KOPT-K1 (cell line): ENCODE results near the gene MFAP3.
A peak's percentile ranks its signal among the peaks of the same experiment; 100 is the strongest.
"Not testable (repeated sequence)": the region's sequence is repeated elsewhere in the genome, so short reads cannot be mapped to it uniquely, and the experiment has no call there.

ENCODE experiments used
- H3K27ac ChIP-seq: fragments of 200-600 bp; sonication (generic); 2 replicates; pipeline ENCODE4 v1.5.1; 2016; ENCODE audit warnings: antibody characterized with exemption, mild to moderate bottlenecking, low read depth, low read length; ENCODE audit not compliant: poor library complexity, severe bottlenecking
- H3K36me3 ChIP-seq: fragments of 200-600 bp; sonication (generic); 2 replicates; pipeline ENCODE4 v1.5.1; 2017; ENCODE audit warnings: antibody characterized with exemption, mild to moderate bottlenecking, low read length, moderate library complexity; ENCODE audit not compliant: insufficient read depth
- H3K9me3 ChIP-seq: fragments of 200-600 bp; sonication (generic); 2 replicates; pipeline ENCODE4 v1.5.1; 2017; ENCODE audit warnings: antibody characterized with exemption, low read length, mild to moderate bottlenecking; ENCODE audit not compliant: insufficient read depth, poor library complexity, severe bottlenecking

Gene MFAP3

DNA sequence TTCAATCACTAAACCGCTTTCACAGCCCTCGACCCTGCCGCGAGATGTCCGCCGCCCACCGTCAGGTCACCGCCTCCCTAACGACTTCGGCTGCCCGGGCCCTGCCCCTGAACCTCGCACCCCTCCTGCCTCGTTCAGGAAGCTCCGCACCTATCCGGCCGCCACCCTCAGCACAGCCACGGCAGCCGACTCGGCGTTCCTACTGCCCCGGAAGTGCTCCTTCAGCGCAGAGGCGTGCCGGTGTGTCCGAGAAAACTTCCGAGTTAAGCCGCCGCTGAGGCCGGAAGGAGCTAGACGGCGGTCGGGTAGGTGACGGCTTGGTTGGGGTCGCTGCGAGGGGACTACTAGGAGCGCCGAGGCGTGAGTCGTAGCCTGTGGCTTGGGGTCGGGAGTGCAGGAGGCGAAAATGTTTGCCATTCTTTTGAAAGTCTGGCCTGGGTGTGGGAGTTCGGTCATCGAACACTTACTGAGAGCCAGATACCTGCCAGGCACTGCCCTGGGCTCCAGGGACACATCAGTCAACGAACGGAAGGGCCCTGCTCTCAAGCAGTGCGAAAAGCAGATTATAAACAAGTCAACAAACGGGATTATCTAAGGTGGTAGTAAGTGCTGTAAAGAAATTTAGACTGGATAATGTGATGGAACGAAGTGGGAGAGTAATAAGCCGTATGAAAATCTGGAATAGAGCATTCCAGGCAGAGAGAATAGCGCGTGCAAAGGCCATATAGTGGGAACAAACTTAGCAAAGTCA is at the start of gene MFAP3, which contains the start of gene FAM114A2:
TSS of gene MFAP3 (plus strand) at position 261 of the 751 bp plus-strand sequence. CDS start 10,756 bp downstream, outside the sequence.
TSS of gene FAM114A2 (minus strand) at position 204 of the 751 bp plus-strand sequence. CDS start 3,957 bp downstream, outside the sequence.
- H3K9me3 ChIP-seq = no peaks in the 10 kb centered on the region
- peak within 1 kb of the TSS; percentile 72 for H3K27ac ChIP-seq
- no peaks in the 10 kb centered on the region; the same call in 1 of the 2 replicates for H3K36me3 ChIP-seq

DNA sequence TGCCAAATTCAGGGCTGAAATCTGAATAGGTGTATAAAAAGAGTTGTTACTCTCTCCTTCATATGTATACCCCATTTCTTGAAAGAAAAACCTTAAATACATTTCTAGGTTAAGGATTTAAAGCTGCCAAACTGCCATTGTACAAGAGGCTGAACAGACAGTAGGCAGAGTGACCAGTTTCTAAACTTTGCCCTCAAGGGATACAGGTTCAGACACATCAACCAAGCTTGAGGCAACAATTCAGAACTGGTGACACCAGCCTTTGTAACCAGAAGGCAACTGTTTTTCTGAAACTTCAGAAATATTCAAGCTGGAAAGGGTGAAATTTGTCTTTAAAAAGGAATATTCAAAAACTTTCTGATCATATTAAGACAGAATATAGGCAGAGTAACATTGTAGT is 47.6 kb upstream of the MFAP3 start:
- no peaks in the 10 kb centered on the region for H3K9me3 ChIP-seq
- no peaks in the 10 kb centered on the region for H3K36me3 ChIP-seq
- no peak overlapping the region for H3K27ac ChIP-seq

DNA sequence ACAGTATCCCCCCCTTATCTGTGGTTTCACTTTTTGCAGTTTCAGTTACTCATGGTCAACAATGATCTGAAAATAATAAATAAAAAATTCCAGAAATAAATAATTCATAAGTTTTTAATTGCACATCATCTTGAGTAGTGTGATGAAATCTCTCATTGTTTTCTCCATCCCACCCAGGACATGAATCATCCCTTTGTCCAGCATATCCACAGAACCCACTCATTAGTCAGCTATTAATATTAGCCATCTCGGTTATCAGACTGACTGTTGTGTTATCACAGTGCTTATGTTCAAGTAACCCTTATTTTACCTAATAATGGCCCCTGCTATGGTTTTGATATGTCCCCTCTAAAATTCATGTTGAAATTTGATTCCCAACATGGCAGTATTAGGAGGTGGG is 40.8 kb upstream of the MFAP3 start:
- peaks cover 10% of the 10 kb centered on the region; the same call in 1 of the 2 replicates for H3K36me3 ChIP-seq

DNA sequence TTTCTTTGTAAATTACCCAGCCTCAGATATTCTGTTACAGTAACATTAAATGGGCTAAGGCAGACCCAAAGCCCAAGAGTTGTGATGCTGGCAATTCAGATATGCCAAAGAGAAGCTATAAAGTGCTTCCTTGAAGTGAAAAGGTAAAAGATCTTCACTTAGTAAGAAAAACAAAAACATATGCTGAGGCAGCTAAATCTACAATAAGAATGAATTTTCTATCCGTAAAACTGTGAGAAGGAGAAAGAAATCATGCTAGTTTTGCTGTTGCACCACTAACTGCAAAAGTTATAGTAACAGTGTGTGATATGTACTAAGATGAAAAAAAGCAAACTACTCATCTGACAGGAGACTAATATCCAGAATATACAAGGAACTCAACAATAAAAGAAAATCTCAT is 40.0 kb upstream of the MFAP3 start:
- Histone ChIP-seq H3K36me3 (peaks cover 10% of the 10 kb centered on the region; the same call in 1 of the 2 replicates), H3K9me3 (no peaks in the 10 kb centered on the region), H3K27ac (no peak overlapping the region)

More for the DNA sequence above, 40.8 kb upstream of the MFAP3 start:
- Histone ChIP-seq H3K27ac (no peak overlapping the region), H3K9me3 (no peaks in the 10 kb centered on the region)

DNA sequence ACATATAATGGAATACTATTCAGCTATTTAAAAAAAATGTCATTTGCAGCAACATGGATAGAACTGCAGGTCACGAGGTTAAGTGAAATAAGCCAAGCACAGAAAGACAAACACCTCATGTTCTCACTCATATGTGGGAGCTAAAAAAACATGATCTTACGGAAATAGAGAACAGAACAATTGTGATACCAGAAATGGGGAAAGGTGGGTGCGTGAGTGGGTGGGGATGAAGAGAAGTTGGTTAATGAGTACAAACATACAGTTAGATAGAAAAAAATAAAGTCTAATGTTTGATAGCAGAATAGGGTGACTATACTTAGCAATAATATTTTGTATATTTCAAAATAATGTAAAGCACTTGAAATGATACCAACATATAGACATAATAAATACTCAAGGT is 38.8 kb upstream of the MFAP3 start:
- no peaks in the 10 kb centered on the region for H3K9me3 ChIP-seq
- H3K36me3 ChIP-seq = peaks cover 10% of the 10 kb centered on the region; the same call in 1 of the 2 replicates

DNA sequence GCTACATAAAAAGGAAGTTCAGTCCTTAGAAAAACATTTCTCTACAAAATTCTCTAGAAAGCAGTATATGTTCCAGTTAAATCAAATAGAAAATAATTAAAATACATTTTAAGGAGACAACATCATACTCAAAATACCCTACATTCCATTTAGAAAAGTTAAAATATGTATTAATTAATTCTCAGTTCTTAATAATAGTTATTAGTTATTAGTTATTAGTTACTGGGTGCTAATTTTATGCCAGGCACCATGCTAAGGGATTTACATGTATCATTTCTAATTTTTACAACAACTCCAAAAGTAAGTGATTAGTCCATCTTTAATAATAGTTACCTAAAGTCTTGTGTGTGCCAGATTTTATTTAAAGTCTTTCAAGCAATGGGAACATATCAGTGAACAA is 38.1 kb upstream of the MFAP3 start:
- H3K9me3 ChIP-seq = no peaks in the 10 kb centered on the region
- H3K27ac ChIP-seq = no peak overlapping the region
- H3K36me3 ChIP-seq = peaks cover 10% of the 10 kb centered on the region; the same call in 1 of the 2 replicates

More for the DNA sequence above, 38.8 kb upstream of the MFAP3 start:
- H3K27ac ChIP-seq = no peak overlapping the region

DNA sequence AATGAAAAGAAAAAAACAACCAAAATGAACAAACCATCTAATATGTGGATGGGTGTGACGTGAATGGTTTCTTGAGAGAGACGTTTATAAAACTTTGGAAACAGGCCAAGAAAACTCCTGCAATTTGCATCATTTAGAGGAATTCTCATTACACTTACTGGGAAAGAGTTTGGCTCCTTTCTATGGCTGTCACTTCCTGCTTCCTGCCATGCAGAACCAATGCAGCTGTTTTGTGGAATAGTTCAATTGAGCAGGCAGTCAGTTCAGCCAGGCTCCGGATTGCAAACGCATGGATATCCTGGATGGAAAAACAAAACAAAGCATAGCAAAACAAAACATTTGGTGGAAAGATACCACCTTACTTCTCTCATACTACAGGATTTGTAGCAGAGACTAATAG is 36.7 kb upstream of the MFAP3 start:
- no peaks in the 10 kb centered on the region for H3K9me3 ChIP-seq
- no peak overlapping the region for H3K27ac ChIP-seq
- H3K36me3 ChIP-seq = peaks cover 10% of the 10 kb centered on the region; the same call in 1 of the 2 replicates

DNA sequence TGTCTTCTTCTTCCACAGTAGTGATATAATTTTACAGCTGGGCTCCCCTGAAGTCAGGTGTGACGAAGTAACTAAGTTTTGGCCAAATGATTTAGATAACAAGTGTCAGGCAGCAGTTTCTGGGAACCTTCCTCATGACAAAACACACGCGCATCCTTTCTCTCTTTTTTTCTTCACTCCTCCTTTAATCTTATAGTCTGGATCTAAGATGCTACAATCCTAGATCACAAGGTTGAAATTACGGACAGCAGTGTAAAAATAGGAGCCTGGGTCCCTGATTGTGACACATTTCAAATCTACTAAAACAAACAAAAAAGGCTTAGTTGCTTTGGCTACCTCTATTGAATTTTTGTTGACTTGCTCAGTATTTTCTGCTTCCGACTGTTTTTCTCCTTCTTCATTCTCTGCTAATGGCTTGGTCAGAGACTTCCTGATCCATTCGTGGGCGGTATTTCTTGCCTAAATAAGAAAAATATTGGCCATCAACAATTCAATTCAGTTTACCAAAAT is 36.2 kb upstream of the MFAP3 start:
- no peak overlapping the region for H3K27ac ChIP-seq
- H3K36me3 ChIP-seq = peaks cover 10% of the 10 kb centered on the region; the same call in 1 of the 2 replicates
- H3K9me3 ChIP-seq = no peaks in the 10 kb centered on the region

DNA sequence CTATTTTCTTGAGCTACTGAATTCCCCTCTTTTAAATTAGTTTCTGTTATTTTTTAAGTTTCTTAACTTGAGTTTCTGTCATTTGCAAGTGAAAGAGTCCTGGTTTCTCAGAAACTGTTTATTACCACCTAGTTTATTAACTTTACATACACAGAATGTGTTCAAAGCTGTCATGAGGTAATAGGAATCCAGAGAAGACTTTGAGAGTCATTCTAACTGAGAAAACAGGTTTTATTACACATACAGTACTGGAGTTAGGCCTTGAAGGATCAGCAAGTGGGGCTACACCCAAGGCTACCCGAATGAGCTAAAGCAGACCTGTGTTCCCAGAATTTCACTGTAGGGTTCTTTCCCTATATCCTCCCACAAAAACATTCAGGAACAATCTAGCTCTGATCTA is 33.1 kb upstream of the MFAP3 start:
- Histone ChIP-seq H3K9me3 (no peaks in the 10 kb centered on the region), H3K36me3 (peaks cover 10% of the 10 kb centered on the region; the same call in 1 of the 2 replicates), H3K27ac (no peak overlapping the region)

DNA sequence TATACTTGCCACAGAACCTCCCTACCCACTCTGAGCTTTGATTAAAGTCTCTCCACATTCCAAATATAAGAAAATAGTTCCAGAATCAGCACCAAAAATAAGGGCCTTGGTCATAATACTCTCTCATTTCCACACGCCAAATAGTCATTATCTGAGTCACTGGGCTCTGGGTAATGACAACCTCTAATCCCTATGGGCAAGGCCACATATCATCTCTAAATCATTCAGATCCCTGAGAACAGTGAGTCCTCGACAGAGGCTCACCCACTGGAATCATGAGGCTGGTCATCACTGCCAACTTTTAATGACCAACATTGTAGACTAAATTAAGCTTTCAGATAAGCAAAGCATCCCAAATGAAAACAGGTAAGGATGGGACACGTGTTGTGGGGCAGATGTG is 28.1 kb upstream of the MFAP3 start:
- H3K27ac ChIP-seq = no peak overlapping the region
- H3K9me3 ChIP-seq = no peaks in the 10 kb centered on the region
- H3K36me3 ChIP-seq = no peaks in the 10 kb centered on the region; the same call in 1 of the 2 replicates

DNA sequence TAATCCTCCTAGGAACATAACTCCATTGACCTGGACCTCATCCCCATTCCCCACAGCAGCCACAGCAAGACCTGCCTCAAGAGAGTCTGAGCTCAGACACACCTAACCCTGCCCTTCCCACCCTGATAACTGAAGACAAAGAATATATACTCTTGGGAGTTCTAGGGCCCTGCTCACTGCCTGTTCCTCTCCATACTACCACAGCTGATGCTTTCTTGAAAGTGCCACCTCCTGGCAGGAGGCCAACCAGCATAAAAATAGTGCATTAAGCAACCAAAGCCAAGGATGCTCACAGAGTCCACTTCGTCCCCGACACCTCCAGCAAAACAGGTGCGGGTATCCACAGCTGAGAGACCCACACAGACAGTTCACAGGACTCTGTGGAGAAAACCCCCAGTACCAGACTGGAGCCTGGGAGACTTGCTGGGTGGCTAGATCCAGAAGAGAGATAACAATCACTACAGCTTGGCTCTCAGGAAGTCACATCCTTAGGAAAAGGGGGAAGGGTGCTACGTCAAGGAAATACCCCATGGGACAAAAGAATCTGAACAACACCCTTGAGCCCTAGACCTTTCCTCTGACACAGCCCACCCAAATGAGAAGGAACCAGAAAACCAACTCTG is 23.6 kb upstream of the MFAP3 start:
- no peaks in the 10 kb centered on the region for H3K9me3 ChIP-seq
- H3K27ac ChIP-seq = no peak overlapping the region
- no peaks in the 10 kb centered on the region; the same call in 1 of the 2 replicates for H3K36me3 ChIP-seq

DNA sequence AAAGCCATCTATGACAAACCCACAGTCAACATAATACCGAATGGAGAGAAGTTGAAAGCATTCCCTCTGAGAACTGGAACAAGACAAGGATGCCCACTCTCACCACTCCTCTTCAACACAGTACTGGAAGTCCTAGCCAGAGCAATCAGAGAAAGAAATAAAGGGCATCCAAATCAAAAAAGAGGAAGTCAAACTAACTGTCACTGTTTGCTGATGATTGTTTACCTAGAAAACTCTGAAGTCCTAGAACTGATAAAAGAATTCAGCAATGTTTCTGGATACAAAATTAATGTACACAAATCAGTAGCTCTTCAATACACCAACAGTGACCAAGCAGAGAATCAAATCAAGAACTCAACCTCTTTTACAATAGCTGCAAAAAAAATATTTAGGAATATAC is 19.8 kb upstream of the MFAP3 start:
- not testable (repeated sequence) for H3K36me3 ChIP-seq, H3K9me3 ChIP-seq, H3K27ac ChIP-seq

DNA sequence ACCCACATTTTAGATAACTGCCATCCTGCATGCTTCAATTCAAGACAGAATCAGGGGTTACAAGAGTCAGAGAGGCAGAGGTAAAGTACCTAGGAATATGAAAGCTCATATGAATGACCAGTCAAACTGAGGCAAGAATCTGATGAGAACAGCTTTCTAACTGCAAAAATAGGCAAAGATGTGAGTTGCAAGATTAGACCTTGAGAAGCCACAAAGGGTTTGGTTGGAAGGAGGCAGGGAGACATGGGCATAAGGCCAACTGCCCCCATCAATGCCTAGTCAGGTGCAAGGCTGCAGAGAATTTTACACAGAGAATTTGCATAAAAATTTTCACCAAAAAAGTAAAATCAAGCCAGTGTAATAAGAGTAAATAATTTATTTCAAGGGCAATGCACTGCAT is 12.8 kb upstream of the MFAP3 start:
- Histone ChIP-seq H3K36me3 (peaks cover 31% of the 10 kb centered on the region; the same call in 1 of the 2 replicates), H3K9me3 (no peaks in the 10 kb centered on the region), H3K27ac (no peak overlapping the region)

DNA sequence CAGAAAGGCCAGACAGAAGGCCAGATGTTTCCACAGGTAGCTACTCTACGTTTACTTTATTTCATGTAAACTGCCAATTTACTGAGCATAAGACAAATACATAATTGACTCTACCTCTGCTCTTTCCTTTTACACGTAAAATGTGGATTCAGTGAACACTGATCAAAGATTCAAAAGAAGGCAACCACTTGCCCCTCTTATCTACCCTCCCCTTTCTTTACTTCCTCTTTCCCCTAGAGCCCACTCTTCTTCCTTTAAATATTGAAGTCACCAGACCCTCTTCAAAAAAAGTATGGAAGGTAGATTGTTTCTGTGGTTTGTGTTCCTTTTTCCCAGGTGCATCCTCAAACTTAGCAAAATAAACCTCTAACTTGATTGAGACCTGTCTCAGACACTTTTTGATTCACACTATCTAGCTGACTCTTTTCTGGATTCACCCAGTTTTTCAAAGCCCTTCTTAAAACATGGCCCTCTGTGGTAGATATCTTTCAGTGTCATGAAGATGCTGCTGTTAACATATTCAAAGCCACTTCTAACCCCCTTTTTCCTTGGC is 6.8 kb upstream of the MFAP3 start:
- Histone ChIP-seq H3K27ac (no peak overlapping the region), H3K9me3 (no peaks in the 10 kb centered on the region), H3K36me3 (peaks cover 15% of the 10 kb centered on the region; the same call in 1 of the 2 replicates)

DNA sequence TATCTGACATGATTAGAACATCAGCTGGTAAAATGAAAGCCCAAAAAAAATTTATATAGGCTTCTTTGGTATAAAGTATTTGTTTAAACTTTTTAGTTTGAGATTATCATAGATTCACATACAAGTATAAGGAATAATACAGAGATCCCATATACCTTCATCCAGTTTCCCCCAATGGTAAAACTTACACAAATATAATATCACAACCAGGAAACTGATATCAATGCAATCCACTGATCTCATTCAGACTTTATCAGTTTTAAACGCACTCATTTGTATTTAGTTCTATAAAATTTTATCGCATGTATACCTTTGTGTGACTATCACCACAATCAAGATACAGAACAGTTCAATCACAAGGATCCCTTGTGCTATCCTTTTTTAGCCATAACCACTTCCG is 3.8 kb upstream of the MFAP3 start:
- Histone ChIP-seq H3K36me3 (no peaks in the 10 kb centered on the region), H3K9me3 (no peaks in the 10 kb centered on the region), H3K27ac (no peak overlapping the region)
